ENCODE data around the gene SYVN1. TPM values are rescaled to one million over a fixed set of nuclear protein-coding genes. Genes with fewer than 3 reads are reported as not detected.

Gene SYVN1
- total RNA-seq, 1 donor from 2014 or later, result 54.7 TPM

GRCh38 chr11:65131895-65132237 lies 2.5 kb downstream of the SYVN1 start:
- TF ChIP-seq CTCF (IDR thresholded peaks at IDR 0.05; ENCODE audit: partially characterized antibody, unreplicated experiment), result no peak
- Mint-ChIP-seq H3K4me3 (ENCODE audit: unreplicated experiment) (peak overlapping the region; percentile 34), H3K27me3 (ENCODE audit: unreplicated experiment) (peaks cover 6% of the 10 kb centered on the region), H3K27ac (ENCODE audit: unreplicated experiment) (no peak overlapping the region), H3K4me1 (ENCODE audit: low read depth, unreplicated experiment) (peaks cover 17% of the 10 kb centered on the region), H3K9me3 (ENCODE audit: unreplicated experiment) (peaks cover 9% of the 10 kb centered on the region), H3K36me3 (ENCODE audit: unreplicated experiment) (no peaks in the 10 kb centered on the region)
- no peak for DNase-seq

- Mint-ChIP-seq H3K4me3 (ENCODE audit: unreplicated experiment) (peak overlapping the region; percentile 25), H3K9me3 (ENCODE audit: unreplicated experiment) (peaks cover 9% of the 10 kb centered on the region), H3K36me3 (ENCODE audit: unreplicated experiment) (no peaks in the 10 kb centered on the region), H3K4me1 (ENCODE audit: low read depth, unreplicated experiment) (peaks cover 16% of the 10 kb centered on the region), H3K27me3 (ENCODE audit: unreplicated experiment) (peaks cover 6% of the 10 kb centered on the region), H3K27ac (ENCODE audit: unreplicated experiment) (peak overlapping the region; percentile 68)
- no peak for TF ChIP-seq CTCF (IDR thresholded peaks at IDR 0.05; ENCODE audit: partially characterized antibody, unreplicated experiment)
- no peak for DNase-seq
These were observed 2.9 kb downstream of the SYVN1 start for GRCh38 chr11:65131417-65131776.

GRCh38 chr11:65130631-65131416 lies 3.5 kb downstream of the SYVN1 start:
- TF ChIP-seq CTCF (IDR thresholded peaks at IDR 0.05; ENCODE audit: partially characterized antibody, unreplicated experiment), result no peak
- Mint-ChIP-seq H3K27me3 (ENCODE audit: unreplicated experiment) (peaks cover 8% of the 10 kb centered on the region), H3K4me3 (ENCODE audit: unreplicated experiment) (peak overlapping the region; percentile 25)

GRCh38 chr11:65129649-65130441 lies 4.5 kb downstream of the SYVN1 start:
- no peak for DNase-seq
- no peaks in the 10 kb centered on the region for H3K36me3 Mint-ChIP-seq (ENCODE audit: unreplicated experiment)
- no peak overlapping the region for H3K27ac Mint-ChIP-seq (ENCODE audit: unreplicated experiment)
- peaks cover 8% of the 10 kb centered on the region for H3K27me3 Mint-ChIP-seq (ENCODE audit: unreplicated experiment)
- no peak overlapping the region for H3K4me3 Mint-ChIP-seq (ENCODE audit: unreplicated experiment)
- TF ChIP-seq CTCF (IDR thresholded peaks at IDR 0.05; ENCODE audit: partially characterized antibody, unreplicated experiment), result no peak
- peaks cover 9% of the 10 kb centered on the region for H3K9me3 Mint-ChIP-seq (ENCODE audit: unreplicated experiment)
- peaks cover 8% of the 10 kb centered on the region for H3K4me1 Mint-ChIP-seq (ENCODE audit: low read depth, unreplicated experiment)

More at GRCh38 chr11:65130631-65131416, 3.5 kb downstream of the SYVN1 start:
- Mint-ChIP-seq H3K4me1 (ENCODE audit: low read depth, unreplicated experiment) (peaks cover 11% of the 10 kb centered on the region), H3K27ac (ENCODE audit: unreplicated experiment) (peak overlapping the region; percentile 68), H3K9me3 (ENCODE audit: unreplicated experiment) (peaks cover 9% of the 10 kb centered on the region), H3K36me3 (ENCODE audit: unreplicated experiment) (no peaks in the 10 kb centered on the region)
- no peak for DNase-seq
